Liver (tissue), 2 donors: ENCODE data around the gene VPREB1.
"Not testable (repeated sequence)": the region's sequence is repeated elsewhere in the genome, so short reads cannot be mapped to it uniquely, and the experiment has no call there.

Experiments
- TAF1 ChIP-seq: conservative IDR thresholded peaks from 2 replicates; pipeline ENCODE4 v1.6.1; 2016; ENCODE audit warnings: antibody characterized with exemption, mild to moderate bottlenecking
- ZBTB33 ChIP-seq: IDR thresholded peaks from 2 replicates; pipeline ENCODE4 v1.6.1; 2016; ENCODE audit warnings: antibody characterized with exemption
- TF ChIP-seq, protein P1 (sequence below): IDR thresholded peaks from 2 replicates; pipeline ENCODE4 v1.6.1; 2016; ENCODE audit warnings: antibody characterized with exemption, mild to moderate bottlenecking
- donor health status: healthy.

GRCh38 chr22:22256133-22256532, 11.5 kb downstream of the VPREB1 start:
- TF ChIP-seq, protein P1, sequence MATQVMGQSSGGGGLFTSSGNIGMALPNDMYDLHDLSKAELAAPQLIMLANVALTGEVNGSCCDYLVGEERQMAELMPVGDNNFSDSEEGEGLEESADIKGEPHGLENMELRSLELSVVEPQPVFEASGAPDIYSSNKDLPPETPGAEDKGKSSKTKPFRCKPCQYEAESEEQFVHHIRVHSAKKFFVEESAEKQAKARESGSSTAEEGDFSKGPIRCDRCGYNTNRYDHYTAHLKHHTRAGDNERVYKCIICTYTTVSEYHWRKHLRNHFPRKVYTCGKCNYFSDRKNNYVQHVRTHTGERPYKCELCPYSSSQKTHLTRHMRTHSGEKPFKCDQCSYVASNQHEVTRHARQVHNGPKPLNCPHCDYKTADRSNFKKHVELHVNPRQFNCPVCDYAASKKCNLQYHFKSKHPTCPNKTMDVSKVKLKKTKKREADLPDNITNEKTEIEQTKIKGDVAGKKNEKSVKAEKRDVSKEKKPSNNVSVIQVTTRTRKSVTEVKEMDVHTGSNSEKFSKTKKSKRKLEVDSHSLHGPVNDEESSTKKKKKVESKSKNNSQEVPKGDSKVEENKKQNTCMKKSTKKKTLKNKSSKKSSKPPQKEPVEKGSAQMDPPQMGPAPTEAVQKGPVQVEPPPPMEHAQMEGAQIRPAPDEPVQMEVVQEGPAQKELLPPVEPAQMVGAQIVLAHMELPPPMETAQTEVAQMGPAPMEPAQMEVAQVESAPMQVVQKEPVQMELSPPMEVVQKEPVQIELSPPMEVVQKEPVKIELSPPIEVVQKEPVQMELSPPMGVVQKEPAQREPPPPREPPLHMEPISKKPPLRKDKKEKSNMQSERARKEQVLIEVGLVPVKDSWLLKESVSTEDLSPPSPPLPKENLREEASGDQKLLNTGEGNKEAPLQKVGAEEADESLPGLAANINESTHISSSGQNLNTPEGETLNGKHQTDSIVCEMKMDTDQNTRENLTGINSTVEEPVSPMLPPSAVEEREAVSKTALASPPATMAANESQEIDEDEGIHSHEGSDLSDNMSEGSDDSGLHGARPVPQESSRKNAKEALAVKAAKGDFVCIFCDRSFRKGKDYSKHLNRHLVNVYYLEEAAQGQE, result not testable (repeated sequence)
- TF ChIP-seq TAF1, ZBTB33: not testable (repeated sequence)
